ENCODE measurements around the gene IFNL1.

GRCh38 chr19:39316627-39317321, 20.6 kb downstream of the IFNL1 start:
- no peak for TF ChIP-seq CTCF (IDR thresholded peaks at IDR 0.05; ENCODE audit: low read depth, low read length, poor library complexity, severe bottlenecking)
- no peak for TF ChIP-seq EZH2phosphoT487 (IDR thresholded peaks at IDR 0.05; ENCODE audit: borderline replicate concordance, low read length)

Measured in DOHH2 (cell line).